CD4-positive, alpha-beta T cell treated with Interleukin-2 at 100 ng/mL for 4 hours (primary cell): ENCODE results near the gene SLIT1.
A peak's percentile ranks its signal among the peaks of the same experiment; 100 is the strongest.

Source experiments
- DNase-seq: peaks from one replicate; pipeline ENCODE4 v3.0.0-alpha.2; 2020; ENCODE audit warnings: low spot score

Gene SLIT1

GRCh38 chr10:97080051-97080776, 105.5 kb downstream of the SLIT1 start:
- DNase-seq = no peak

- no peak for DNase-seq
These were observed 106.3 kb downstream of the SLIT1 start for GRCh38 chr10:97079448-97079847.

DNA sequence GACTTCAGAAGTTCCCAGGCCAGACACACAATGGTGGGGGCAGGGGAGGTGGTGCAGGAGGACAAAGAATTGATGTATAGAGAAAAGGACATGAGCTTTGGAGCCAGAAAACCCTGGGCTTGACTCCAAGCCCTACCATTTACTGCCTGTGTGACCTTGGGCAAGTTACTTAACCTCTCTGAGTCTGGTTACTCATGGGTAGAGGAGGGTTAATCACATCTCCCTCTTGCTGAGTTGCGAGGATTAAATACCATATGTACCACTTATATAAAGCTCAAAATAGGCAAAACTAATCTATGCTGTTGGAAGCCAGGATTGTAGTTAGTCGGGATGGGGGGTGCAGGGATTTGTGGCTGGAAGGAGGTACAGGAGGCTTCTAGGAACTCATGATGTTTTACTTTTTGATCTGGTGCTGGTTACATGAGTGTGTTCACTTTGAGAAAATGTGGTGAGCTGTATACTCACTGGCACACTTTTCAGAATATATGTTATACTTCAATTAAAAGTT, 106.8 kb downstream of the SLIT1 start:
- no peak for DNase-seq

- DNase-seq = no peak
These were observed 107.4 kb downstream of the SLIT1 start for GRCh38 chr10:97078261-97078937.

DNA sequence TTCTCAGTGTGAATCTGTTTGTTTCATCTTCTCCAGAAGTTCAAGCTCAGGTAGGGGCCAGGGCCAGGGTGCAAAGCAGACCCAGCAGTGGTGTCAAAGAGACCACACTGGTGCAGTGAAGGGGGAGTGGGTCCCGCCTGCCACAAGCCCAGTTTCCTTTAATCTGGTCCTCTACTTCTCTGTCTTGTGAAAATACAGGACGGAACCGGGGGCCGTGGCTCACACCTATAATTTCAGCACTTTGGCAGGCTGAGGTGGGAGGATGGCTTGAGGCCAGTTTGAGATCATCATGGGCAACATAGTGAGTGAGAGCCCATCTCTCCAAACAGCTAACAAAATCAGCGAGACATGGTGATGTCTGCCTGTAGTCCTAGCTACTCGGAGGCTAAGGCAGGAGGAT, 109.0 kb downstream of the SLIT1 start:
- DNase-seq = no peak

GRCh38 chr10:97075961-97076525, 109.7 kb downstream of the SLIT1 start:
- DNase-seq = no peak

DNA sequence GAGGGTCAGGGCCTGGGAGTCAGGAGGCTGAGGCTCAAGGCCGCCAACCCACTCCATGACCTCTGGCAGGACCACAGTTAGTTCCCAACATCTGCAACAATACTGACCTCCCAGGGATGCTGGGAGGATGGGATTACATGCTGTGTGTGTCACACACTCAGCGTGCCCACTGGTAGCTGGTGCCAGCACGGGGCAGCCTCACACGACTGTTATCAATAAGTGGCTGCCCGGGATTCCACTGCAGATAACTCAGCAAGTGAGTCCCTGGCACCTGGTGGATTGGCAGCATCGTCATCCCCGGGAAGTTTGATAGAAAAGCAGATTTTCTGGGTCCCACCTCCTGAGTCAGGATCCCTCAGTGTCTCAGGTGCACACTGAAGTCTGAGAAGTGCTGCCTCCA, 110.3 kb downstream of the SLIT1 start:
- no peak for DNase-seq

DNA sequence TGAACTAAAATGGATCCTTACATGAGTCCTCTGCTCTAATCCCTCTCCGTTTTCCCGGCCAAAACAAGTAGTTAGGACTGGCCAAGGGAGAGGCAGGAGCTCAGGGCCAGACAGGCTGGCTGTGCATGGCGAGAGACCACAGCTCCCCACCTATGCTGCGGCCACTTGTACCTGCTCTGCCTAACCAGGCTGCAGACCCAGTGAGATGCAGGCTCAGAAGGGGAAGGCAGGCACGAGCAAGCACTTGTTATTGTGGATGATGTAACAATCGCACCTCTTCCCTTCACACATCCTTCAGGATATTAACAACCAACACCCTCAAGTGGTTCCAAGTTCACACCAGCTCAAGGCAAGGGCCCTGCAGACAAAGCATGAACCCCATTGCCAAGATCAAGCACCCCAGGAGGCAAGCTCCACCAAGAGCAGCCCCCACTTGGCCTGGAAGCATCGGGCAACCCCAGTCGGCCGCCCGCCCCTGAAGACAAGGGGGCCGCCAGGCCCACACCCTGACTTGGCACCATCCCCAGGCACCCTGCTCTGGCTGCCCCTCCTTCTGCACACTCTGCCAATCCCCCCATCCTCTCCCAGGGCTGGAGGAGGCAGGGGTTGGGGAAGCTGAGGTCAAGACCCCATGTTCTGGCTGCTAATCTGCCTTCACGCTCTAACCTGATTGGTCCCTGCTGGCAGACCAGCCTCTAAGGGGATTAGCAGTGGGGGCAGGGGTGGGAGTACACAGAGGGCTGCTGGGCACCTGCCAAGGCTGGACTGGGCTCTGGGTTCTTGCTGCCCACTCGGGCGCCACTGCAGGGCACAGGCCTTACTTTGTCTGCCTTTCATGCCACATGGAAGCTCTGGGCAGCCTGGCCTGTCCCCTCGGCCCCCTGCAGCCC, 111.3 kb downstream of the SLIT1 start:
- no peak for DNase-seq

DNA sequence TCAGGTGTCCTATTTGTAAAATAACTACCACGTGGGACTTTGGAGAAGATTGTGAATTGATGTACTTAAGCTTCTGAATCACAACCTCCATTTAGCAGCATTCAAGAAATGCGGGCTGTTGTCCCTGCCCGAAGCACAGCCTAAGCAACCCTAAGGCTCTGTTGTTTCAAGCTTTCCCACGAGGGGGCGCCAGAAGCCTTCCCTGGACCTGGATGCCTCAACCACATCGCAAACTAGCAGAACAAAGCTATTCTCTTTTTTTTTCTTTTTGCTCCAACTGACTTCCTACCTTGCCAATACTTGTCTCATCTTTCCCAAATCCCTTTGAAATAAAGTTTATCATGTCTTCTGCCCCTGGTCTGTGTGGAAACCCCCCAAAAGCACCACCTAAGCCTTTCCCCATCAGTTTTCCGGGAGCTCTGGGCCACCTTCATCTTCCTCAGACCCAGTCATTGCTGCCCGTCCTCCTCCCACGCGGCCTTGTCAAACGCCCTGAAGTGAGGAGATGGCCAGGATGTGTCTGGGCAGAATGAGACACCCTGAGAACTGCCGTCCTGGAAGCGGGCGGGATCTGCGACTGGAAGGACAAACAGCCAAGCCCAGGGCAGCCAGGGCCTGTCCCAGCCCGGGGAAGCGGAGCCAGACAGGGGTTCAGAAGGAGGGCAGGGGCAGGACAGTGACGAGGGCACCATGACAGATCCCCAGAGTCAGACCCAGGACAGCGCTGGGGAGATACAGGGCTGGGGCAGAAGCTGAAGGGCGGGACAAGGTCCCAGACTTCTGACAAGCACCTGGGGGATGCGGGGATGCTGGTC, 112.7 kb downstream of the SLIT1 start:
- DNase-seq = peak; percentile 73

DNA sequence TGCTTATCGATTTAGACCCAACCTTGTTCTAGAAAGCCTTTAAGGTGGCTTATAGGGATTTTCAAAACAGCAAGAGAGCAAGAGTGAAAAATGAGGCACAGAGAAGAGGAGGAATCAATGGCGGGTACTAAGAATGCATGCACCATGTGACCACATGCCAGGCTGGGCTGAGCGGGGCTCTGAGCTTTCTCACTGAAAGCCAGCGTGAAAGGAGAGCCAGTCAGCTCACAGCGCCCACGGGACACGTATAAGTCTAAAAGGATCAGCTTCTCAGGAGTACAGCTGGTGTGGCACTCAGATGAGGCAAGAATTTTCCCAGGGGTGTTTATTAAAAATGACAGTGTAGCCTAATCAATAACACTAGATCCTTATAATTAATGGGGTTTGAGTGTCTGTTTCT, 114.3 kb downstream of the SLIT1 start:
- DNase-seq = no peak

DNA sequence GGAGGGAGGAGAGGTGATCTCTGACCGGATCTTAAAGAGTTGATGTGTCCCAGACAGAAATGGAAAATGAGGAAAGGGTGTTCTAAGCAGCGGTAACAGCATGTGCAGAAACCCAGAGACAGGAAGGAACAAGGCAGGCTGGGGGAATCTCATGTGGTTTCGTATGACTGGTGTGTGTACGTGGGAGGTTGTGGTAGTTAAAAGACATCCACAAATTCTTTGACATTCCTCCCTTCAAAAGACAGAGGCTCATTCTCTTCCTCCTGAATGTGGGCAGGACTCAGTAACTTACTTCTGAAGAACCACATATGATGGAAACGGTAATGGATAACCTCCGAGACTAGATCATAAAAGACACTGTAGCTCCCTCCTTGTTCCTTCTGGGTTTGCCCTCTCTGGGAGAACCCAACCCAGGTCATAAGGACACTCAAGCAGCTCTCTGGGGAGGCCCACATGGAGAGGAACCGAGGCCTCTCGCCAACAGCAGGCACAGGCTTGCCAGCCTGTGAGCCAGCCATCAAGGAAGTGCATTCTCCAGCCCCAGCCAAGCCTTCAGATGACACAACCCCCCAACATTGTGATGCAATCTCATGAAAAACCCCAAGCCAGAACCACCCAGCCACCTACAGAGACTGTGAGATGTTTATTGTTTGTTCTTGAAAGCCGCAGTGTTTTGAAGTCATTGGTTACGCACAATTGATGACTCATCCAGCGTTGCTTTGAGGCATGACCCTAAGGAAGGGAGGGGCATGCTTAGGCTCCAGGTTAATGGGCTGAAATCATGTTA, 116.0 kb downstream of the SLIT1 start:
- DNase-seq = peak; percentile 28

- no peak for DNase-seq
These were observed 116.7 kb downstream of the SLIT1 start for GRCh38 chr10:97069026-97069425.

DNA sequence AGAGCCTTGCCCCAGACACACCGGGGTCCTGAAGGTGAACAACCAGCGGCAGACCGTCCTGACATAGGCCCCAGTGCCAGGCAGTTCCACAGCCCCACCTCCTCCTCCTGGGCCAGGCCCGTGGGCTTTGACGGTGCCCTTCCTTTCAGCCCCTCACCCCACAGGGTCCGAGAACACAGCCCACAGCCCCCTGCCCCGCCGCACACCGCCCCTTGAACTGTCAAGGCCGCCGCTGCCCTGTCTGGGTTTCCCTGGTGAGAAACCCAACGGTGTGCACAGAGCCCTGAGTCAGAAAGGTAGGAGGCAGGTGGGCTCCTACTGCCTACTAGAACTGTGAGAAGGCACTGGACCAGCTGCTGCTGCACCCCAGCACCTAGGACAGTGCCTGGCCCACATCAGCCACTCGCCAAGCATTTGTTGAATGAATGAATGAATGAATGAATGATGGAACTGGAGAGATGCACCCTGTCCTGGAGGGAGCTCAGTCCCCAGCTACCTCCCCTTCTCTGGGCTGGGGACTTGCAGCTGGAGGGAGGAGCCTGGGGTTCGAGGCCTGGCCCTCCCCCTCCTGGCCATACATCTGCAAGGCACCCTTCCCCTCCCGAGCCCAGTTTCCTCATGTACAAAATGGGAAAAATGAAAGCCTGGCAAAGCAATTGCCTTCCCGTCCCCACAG, 117.9 kb downstream of the SLIT1 start:
- DNase-seq = no peak

DNA sequence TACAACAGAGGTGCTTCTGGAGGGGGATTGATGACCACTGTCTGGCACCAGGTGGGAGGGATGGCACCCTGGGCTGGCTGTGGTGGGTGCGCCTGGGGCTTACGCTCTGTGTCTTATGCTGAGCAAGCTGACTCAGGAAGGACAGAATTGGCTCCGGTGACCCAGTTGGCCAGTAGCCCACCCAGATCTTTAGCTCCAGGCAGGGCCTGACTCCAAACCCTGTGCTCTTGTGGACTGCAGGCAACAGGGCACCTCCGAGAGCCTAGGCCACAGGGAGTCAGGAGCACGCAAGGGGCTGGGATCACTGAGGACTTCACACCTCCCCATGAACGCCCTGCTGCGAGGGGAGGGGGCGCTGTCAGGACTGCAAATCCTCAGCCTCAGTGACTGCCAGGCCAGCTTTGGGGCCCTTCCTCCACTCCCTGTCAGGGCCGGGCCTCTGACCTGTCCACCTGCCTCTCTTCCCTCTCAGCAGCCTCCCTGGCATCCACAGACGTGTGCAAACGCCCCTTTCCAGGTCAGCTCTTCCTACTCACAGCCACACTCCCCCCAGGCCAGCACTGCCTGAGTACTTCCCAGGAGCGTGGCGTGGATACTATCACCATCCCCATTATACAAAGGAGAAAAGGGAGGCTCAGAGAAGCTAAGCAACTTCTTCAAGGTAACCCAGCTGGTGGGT, 118.7 kb downstream of the SLIT1 start:
- no peak for DNase-seq

DNA sequence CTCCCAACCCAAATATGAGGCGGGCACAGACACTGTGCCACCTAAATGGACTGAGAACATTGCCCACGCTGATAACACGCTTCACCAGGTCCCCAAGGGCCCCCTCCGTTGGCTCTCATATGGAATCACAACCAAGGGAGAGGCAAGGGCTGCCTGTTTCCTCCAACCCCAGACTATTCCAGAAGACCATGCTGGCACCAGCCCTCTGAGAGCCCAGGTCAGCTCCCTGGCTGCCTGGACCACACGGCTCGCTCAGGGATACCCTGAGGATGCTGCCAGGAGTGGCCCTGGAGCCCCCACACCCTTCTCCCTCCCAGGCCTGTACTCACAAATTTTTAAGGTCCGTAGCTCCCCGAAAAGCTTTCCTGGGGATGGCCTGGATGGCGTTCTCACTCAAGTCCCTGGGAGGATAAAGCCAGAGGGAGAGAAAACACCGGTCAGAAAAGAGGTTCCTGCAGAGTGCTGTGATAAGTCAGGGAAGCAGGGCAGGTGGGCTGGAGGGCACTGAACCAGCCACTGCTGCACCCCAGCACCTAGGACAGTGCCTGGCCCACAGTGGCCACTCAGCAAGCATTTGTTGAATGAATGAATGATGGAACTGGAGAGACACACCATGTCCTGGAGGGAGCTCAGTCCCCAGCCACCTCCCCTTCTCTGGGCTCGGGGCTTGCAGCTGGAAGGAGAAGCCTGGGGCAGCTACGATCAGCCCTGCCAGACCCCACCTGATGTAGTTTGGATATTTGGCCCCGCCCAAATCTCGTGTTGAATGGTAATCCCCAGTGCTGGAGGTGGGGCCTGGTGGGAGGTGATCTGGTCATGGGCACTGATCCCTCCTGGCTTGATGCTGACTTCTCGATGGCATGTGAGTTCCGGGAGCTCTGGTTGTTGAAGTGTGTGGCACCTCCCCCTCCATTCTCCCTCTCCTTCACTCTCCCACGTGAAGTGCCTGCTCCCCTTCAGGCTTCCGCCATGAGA, 119.8 kb downstream of the SLIT1 start:
- no peak for DNase-seq

DNA sequence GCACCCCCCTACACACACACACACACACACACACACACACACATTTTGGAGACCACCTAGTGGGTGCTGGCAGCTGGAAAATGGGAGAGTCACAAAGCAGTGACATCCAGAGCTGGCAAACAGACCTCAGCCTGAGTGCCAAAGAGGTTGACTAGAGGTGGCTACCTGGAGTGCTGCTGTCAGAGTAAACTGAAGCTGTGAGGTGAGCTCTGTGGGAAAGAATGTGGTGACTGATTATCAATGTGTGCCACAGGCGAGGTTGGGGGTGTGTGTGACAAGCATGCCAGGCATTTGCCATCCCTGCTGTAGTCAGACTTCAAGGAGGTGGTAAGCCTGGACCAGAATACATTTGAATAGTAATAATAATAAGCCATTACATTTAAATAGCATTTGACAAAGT, 120.6 kb downstream of the SLIT1 start:
- no peak for DNase-seq

DNA sequence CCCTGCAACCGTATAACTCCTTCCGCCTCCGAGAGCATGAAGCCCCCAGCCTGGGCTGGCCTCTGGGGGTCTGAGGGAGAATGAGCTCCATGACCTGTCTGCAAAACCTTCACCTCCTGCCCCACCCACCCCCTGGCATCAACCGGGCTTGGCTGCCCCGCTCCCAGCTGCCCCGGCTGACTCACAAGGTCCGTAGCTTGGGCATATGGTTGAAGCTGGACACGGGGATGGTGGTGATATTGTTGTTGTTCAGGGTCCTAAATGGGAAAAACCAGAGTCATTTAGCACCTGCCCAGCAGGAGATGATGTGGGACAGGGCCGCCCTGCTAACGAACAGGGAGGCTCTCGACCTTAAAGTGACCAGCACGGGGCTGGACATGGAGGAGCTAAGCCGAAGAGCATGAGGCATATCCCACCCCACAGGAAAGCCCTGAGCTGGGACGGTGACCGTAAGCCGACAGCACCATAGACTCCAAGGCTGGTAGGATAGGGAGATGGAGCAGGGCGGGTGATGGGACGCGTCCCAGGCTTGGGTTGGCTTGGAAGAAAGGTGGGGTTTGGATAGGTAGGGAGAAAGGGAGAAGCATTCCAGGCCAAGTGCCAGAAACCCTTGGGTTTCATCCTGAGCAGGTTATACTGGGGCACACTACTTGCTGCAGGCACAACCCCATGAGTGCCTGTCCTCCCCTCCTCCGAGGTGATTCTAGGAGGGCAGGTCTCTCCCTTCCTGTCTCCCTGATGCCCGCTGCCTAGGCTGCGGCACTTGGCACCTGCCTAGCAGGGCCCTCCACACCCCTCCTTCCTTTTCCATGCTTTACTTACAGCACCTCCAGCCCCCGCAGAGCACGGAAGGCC, 121.5 kb downstream of the SLIT1 start:
- no peak for DNase-seq
